Glomerular endothelial cell (primary cell): ENCODE data around the gene LRCH1. TPM values are rescaled to one million over a fixed set of nuclear protein-coding genes. Genes with fewer than 3 reads are reported as not detected.

Experiments used
- DNase-seq: peaks from one replicate; pipeline ENCODE4 v3.0.0-alpha.2; 2011; ENCODE audit warnings: low read depth, low spot score; ENCODE audit errors: extremely low read depth
- total RNA-seq: library from RNA; depleted of rRNA; stranded (reverse); fragments of >200 nt; gene quantifications from 2 replicates; pipeline ENCODE4 v1.2.3, GENCODE V29; 2015

The LRCH1 gene
- total RNA-seq, 1 donor from 2014 or later, result 36.8 TPM

GRCh38 chr13:46782691-46783090, 229.7 kb downstream of the LRCH1 start:
- no peak for DNase-seq

GRCh38 chr13:46783504-46783903, 230.5 kb downstream of the LRCH1 start:
- no peak for DNase-seq

DNA sequence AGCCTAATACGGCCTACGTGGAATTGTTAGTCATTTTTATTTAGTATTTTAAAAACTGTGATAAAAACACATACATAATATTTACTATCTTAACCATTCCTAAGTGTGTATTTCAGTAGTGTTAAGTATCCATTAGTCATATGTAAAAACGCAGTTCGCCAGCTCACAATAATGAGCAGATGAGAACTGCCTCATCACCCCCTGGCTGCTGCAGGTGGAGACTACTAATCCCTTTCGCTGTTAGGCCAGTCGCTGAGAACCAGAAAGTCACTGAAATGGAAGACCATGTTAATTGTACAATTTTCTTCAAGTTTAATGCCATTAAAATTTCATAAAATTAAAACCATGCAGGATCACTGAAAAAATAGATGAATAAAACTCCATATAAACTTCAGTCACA, 242.4 kb downstream of the LRCH1 start:
- no peak for DNase-seq

DNA sequence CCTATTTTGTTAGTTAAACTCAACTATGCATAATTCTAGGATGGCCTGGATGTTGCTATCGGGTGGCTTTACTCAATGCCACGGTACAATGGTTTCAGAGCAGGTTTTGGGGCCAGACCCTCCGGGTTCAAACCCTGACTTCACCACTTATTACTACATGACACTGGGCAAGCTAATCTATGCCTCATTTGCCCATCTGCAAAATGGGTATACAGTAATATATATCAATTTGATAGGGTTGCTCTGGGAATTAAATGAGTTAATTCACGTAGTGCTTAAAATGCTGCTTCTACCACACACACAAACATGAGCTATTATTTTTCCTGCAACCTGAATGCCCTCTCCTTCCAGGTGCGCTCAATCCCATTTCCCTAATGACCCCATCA, 243.2 kb downstream of the LRCH1 start:
- DNase-seq, result no peak

- peak; percentile 50 for DNase-seq
These were observed 243.8 kb downstream of the LRCH1 start, which contains the start of gene ESD for GRCh38 chr13:46796515-46797474. Gene ESD, minus strand, starts transcription at chr13:46797161. Its CDS starts 5,748 bp downstream, at chr13:46791413.

DNA sequence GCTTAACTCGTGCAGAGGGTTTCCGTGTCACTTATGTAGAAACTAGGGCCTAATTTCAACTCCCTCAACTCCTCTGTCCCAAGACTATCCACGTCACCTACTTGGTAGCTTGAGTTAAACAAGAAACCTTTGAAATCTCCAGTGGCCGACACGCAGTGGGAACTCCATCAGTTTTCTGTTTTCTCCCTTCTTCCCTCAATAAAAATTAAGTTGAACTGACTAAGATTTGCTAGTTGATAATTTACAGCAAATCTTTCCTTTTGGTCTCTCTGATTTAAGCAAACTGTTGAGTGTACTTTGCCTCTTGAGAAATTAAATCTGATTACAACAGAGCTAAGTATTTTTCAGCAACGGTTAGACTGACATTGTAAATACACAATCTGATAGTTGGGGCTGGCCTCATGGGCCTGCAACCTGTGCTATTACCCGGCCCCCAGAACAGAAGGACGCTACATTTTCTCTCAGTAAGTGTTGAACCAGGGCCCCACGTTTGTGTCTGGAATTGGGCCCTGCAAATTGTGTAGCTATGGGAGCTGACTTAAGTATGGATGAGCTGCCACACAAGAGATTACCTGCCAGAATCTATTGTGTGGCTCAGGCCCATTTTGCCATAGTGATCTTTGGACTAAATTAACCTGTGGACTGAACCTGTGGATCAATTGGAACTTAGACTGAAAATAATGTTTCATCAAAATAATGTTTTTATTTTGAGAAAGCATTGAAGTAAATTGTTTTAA, 244.7 kb downstream of the LRCH1 start:
- DNase-seq, result no peak

DNA sequence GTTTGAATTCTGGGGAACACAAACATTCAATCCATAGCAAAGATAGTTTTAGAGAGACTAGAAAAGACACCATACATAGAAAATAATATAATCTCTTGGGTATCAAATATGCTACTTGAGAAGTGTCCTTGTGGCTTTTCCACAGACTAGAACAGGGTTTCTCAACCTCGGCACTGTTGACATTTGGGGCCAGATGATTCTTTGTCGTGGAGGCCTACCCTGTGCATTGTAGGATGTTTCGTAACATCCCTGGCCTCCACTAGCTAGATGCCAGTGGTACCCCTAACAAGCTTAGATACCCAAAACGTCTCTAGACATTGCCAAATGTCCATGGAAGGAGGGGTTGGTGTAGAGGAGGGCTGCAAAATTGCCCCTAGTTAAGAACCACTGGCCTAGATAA, 246.2 kb downstream of the LRCH1 start:
- no peak for DNase-seq

GRCh38 chr13:46801858-46802257, 248.9 kb downstream of the LRCH1 start:
- no peak for DNase-seq

Other genes with a start within 250 kb of the LRCH1 start
- not detected in 2 replicates for gene RUBCNL, start 165.9 kb upstream of the LRCH1 start, total RNA-seq
- 102 and 156 TPM in 2 replicates for gene ESD, start 244.0 kb downstream of the LRCH1 start, total RNA-seq